HS-5 (cell line): Measurements from ENCODE around the gene SIDT1.
"Not testable (repeated sequence)": the region's sequence is repeated elsewhere in the genome, so short reads cannot be mapped to it uniquely, and the experiment has no call there.

Source experiments
- DNase-seq: peaks from one replicate; pipeline ENCODE4 v3.0.0-alpha.2; 2012; ENCODE audit warnings: low read depth

Gene SIDT1

GRCh38 chr3:113634782-113635474, 102.6 kb downstream of the SIDT1 start:
- no peak for DNase-seq

GRCh38 chr3:113636034-113636433, 103.7 kb downstream of the SIDT1 start:
- not testable (repeated sequence) for DNase-seq

GRCh38 chr3:113637756-113638155, 105.4 kb downstream of the SIDT1 start:
- DNase-seq: no peak

GRCh38 chr3:113638910-113639309, 106.6 kb downstream of the SIDT1 start:
- no peak for DNase-seq

- DNase-seq: no peak
These were observed 111.2 kb downstream of the SIDT1 start for GRCh38 chr3:113643583-113643982.

GRCh38 chr3:113648524-113648923, 116.2 kb downstream of the SIDT1 start:
- no peak for DNase-seq

- DNase-seq: no peak
These were observed 117.0 kb downstream of the SIDT1 start for GRCh38 chr3:113649174-113649845.

- DNase-seq: no peak
These were observed 122.0 kb downstream of the SIDT1 start for GRCh38 chr3:113654310-113654709.

GRCh38 chr3:113654851-113655250, 122.5 kb downstream of the SIDT1 start:
- DNase-seq: no peak

GRCh38 chr3:113658107-113658506, 125.8 kb downstream of the SIDT1 start:
- DNase-seq: no peak

- no peak for DNase-seq
These were observed 126.8 kb downstream of the SIDT1 start for GRCh38 chr3:113659101-113659541.

GRCh38 chr3:113659996-113660395, 127.6 kb downstream of the SIDT1 start:
- no peak for DNase-seq

GRCh38 chr3:113660458-113660857, 128.1 kb downstream of the SIDT1 start:
- DNase-seq: no peak

- DNase-seq: no peak
These were observed 128.5 kb downstream of the SIDT1 start for GRCh38 chr3:113660896-113661295.

- no peak for DNase-seq
These were observed 130.5 kb downstream of the SIDT1 start for GRCh38 chr3:113662824-113663223.

- DNase-seq: no peak
These were observed 131.0 kb downstream of the SIDT1 start for GRCh38 chr3:113663324-113663750.

- no peak for DNase-seq
These were observed 131.4 kb downstream of the SIDT1 start for GRCh38 chr3:113663761-113664160.

- DNase-seq: no peak
These were observed 132.3 kb downstream of the SIDT1 start for GRCh38 chr3:113664523-113665094.

- no peak for DNase-seq
These were observed 135.7 kb downstream of the SIDT1 start for GRCh38 chr3:113668015-113668414.

- no peak for DNase-seq
These were observed 141.2 kb downstream of the SIDT1 start for GRCh38 chr3:113673593-113673992.

- DNase-seq: no peak
These were observed 143.9 kb downstream of the SIDT1 start for GRCh38 chr3:113676261-113676660.

GRCh38 chr3:113677737-113678136, 145.4 kb downstream of the SIDT1 start:
- no peak for DNase-seq

GRCh38 chr3:113678773-113679172, 146.4 kb downstream of the SIDT1 start:
- no peak for DNase-seq
